Inflammatory macrophage treated with lipopolysaccharide for 4 hours (primary cell): Measurements from ENCODE around the gene NDUFA8.
A peak's percentile ranks its signal among the peaks of the same experiment; 100 is the strongest.

ENCODE experiments used
- DNase-seq: peaks from one replicate; pipeline ENCODE4 v3.0.0-alpha.2; 2020

The NDUFA8 gene

GRCh38 chr9:122096620-122097415 lies 62.8 kb downstream of the NDUFA8 start:
- DNase-seq, result no peak

GRCh38 chr9:122095010-122095767 lies 64.4 kb downstream of the NDUFA8 start:
- peak; percentile 64 for DNase-seq
